ENCODE results near the gene PRDM7. TPM values are rescaled to one million over a fixed set of nuclear protein-coding genes. Genes with fewer than 3 reads are reported as not detected.
A peak's percentile ranks its signal among the peaks of the same experiment; 100 is the strongest.
"Not testable (repeated sequence)": the region's sequence is repeated elsewhere in the genome, so short reads cannot be mapped to it uniquely, and the experiment has no call there.

PRDM7 gene
- total RNA-seq, result not detected
- not detected for polyA plus RNA-seq

GRCh38 chr16:90077240-90077756 lies at the start of gene PRDM7:
Gene PRDM7, minus strand, starts transcription at chr16:90077331. Its CDS starts 1,421 bp downstream, at chr16:90075910.
- intact Hi-C loops (cut with DNase I), result no loop called here
- peaks cover 0 to 11% (median 4%) of the 10 kb centered on the region in 3 donors for H3K4me1 ChIP-seq
- ATAC-seq (peak; percentile 96 to 99 (median 96)), DNase-seq (peak; percentile 91 to 100 (median 97)), FAIRE-seq (no peak)
- no peaks in the 10 kb centered on the region for H3K27me3 ChIP-seq
- TF ChIP-seq CTCF (IDR thresholded peaks at IDR 0.05), result no peak
- peak within 1 kb of the TSS in 3 of 4 donors; percentile 14 to 39 (median 35) for H3K4me3 ChIP-seq
- no peaks in the 10 kb centered on the region for H3K9me3 ChIP-seq
- H3K27ac ChIP-seq, result peak within 1 kb of the TSS; percentile 20 to 45 (median 42)
- WGBS, 2 donors, result 0 to 9% methylated on average over 32 of the region's 32 CpGs
- H3K36me3 ChIP-seq, result no peaks in the 10 kb centered on the region

DNA sequence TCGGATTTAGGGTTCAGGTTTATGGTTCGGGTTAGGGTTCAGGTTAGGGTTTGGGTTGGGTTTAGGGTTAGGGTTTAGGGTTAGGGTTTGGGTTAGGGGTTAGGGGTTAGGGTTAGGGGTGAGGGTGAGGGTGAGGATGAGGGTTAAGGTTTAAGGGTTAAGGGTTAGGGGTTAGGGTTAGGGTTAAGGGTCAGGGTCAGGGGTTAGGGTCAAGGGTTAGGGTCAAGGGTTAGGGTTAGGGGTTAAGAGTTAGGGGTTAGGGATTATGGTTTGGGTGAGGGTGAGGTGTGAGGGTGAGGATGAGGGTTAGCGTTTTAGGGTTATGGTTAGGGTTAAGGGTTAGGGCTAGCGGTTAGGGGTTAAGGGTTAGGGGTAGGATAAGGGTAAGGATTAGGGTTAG lies 44.7 kb upstream of the PRDM7 start:
- H3K9me3 ChIP-seq; H3K27ac ChIP-seq; ATAC-seq; DNase-seq; intact Hi-C loops (cut with DNase I); H3K36me3 ChIP-seq; FAIRE-seq; H3K27me3 ChIP-seq; H3K4me1 ChIP-seq; H3K4me3 ChIP-seq: not testable (repeated sequence)
- 100% methylated on average over 1 of the region's 4 CpGs; no CpG with 5 or more reads in 1 of the 2 donors for WGBS, 2 donors

- H3K4me3 ChIP-seq; H3K9me3 ChIP-seq; intact Hi-C loops (cut with DNase I); ATAC-seq; DNase-seq; H3K36me3 ChIP-seq; H3K4me1 ChIP-seq; H3K27ac ChIP-seq; H3K27me3 ChIP-seq; FAIRE-seq: not testable (repeated sequence)
- 76% methylated on average over 2 of the region's 6 CpGs; no CpG with 5 or more reads in 1 of the 2 donors for WGBS, 2 donors
Observed at GRCh38 chr16:90107617-90108016, 30.5 kb upstream of the PRDM7 start.

DNA sequence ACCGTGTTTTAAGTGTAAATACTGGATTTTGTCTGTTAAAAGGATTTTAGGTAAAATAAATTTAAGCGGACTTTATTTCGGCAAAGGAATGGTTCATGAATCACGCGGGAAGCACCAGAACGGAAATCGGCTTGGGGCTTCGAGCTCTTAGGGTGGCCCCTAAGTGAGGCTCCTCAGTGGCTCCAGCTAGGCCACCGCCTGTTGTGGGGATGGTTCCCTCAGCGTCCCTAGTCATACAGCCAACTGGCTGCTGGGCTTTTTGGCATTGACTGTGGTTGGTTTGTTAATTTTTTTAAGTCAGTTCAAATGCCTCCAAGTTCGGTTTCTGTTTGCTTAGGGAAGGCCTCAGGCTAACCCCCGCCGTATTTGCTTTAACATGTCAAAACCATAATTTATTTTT lies 29.9 kb upstream of the PRDM7 start:
- H3K9me3 ChIP-seq; DNase-seq; intact Hi-C loops (cut with DNase I); H3K27ac ChIP-seq; H3K4me3 ChIP-seq; H3K36me3 ChIP-seq; H3K27me3 ChIP-seq; H3K4me1 ChIP-seq; FAIRE-seq: not testable (repeated sequence)
- WGBS, 2 donors, result 80 to 89% methylated on average over 8 of the region's 13 CpGs
- ATAC-seq, result peak; percentile 46 to 74 (median 52)

- H3K4me3 ChIP-seq, result peak overlapping the region in 1 of 4 donors; percentile 14
- H3K27ac ChIP-seq; H3K9me3 ChIP-seq; H3K27me3 ChIP-seq; intact Hi-C loops (cut with DNase I); H3K4me1 ChIP-seq; H3K36me3 ChIP-seq; FAIRE-seq: not testable (repeated sequence)
- 21 to 29% methylated on average over 20 to 31 of the region's 32 CpGs for WGBS, 2 donors
- ATAC-seq, result peak; percentile 74 to 96 (median 86)
- TF ChIP-seq CTCF (IDR thresholded peaks at IDR 0.05), result peak in 2 of 4 donors; percentile 19 to 27
- DNase-seq, result peak in 3 of 6 donors; percentile 59 to 83 (median 60)
Observed at GRCh38 chr16:90106271-90106670, 29.1 kb upstream of the PRDM7 start.

DNA sequence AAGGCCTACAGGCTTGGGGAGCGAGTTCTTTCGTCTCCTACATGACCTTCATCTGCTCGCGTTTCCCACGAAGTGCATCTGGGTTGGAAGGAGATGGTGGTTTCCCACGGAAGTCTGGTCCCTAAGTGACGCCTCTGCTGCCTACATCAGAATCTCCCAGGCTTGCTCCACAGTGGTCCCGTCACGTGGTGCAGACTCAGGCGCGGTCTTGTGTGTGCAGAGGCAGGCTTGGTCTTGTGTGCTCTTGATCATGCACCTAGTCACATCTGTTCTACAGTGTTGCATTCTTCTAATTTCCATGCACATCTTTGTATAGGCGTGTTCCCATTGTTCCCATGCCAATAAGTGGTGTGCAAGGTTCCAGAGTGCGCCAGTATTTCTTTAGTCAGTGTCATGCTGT lies 27.6 kb upstream of the PRDM7 start:
- WGBS, 2 donors, result 75 to 86% methylated on average over 13 of the region's 13 CpGs
- H3K27me3 ChIP-seq; H3K9me3 ChIP-seq; DNase-seq; H3K4me1 ChIP-seq; intact Hi-C loops (cut with DNase I); H3K27ac ChIP-seq; FAIRE-seq; H3K4me3 ChIP-seq; ATAC-seq; H3K36me3 ChIP-seq: not testable (repeated sequence)

DNA sequence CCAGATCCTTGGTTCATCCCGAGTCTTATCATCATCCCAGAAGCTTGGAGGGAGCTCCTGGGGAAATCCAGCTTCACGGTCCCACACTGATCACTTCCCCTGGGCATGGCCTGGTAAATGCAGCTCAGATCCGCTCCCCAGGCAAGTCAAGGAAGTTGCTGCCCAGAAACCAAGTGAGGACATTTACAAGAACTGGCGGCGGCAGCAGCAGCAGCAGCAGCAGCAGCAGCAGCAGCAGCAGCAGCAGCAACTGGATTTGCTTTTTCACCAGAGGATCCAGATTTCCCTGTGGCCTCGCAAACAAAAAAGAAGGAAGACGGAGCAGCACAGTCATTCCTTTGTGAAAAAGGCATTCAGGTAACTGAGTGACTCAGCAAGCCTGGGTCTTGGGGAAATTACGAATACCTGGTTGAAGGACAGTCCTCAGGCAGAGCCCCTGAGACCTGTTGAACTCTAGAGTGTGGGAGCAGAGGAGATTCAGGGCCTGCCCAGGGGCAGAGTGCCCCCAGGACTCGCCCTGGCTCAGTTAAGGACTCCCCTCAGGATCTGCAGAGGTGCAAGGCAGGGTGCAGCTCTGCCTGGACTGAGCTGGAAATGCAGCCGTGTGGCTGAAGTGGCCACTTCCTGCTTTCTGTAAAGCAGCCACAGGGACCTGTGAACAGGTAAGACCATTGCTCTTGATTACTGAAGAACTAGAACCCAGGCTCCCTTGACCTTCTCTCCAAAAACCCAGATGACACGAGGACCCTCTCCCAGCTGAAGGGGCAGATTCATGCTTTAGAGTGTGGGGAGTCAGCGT lies 25.2 kb upstream of the PRDM7 start:
- H3K4me1 ChIP-seq; DNase-seq; FAIRE-seq; H3K36me3 ChIP-seq; intact Hi-C loops (cut with DNase I); H3K27ac ChIP-seq; H3K9me3 ChIP-seq; H3K27me3 ChIP-seq; H3K4me3 ChIP-seq: not testable (repeated sequence)
- 61 to 73% methylated on average over 7 to 11 of the region's 12 CpGs for WGBS, 2 donors
- ATAC-seq, result peak in 3 of 4 donors; percentile 24 to 29 (median 27)

GRCh38 chr16:90101332-90101731 lies 24.2 kb upstream of the PRDM7 start:
- H3K9me3 ChIP-seq; H3K27me3 ChIP-seq; intact Hi-C loops (cut with DNase I); H3K4me1 ChIP-seq; H3K4me3 ChIP-seq; H3K27ac ChIP-seq; H3K36me3 ChIP-seq; FAIRE-seq; ATAC-seq; DNase-seq: not testable (repeated sequence)
- 82 to 91% methylated on average over 9 to 10 of the region's 11 CpGs for WGBS, 2 donors

- intact Hi-C loops (cut with DNase I); H3K4me1 ChIP-seq; H3K27ac ChIP-seq; H3K9me3 ChIP-seq; H3K4me3 ChIP-seq; DNase-seq; H3K27me3 ChIP-seq; H3K36me3 ChIP-seq; FAIRE-seq: not testable (repeated sequence)
- no CpG with 5 or more reads among the region's 4 CpGs for WGBS, 2 donors
- peak in 3 of 4 donors; percentile 18 to 33 (median 21) for ATAC-seq
Observed at GRCh38 chr16:90100790-90101189, 23.7 kb upstream of the PRDM7 start.

DNA sequence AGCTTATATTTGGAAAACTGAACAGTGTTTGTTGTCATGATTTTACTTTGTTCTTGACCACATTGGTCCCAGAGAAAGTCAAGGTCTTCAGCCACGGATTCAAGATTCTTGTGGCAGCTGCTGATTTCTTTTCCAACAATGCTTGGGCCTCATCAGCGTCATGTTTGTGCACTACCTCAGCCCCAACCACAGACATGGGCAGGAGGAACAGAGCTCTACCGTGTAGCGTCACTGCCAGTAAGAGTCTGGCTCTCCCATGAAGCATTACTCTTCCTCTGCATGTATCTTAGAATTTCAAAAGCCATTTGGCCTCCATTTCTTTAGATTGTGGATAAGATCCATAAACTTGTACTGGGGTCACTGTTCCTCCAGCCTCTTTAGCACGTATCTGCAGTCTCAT lies 23.1 kb upstream of the PRDM7 start:
- H3K27ac ChIP-seq; H3K36me3 ChIP-seq; H3K4me3 ChIP-seq; H3K27me3 ChIP-seq; H3K4me1 ChIP-seq; H3K9me3 ChIP-seq; intact Hi-C loops (cut with DNase I); FAIRE-seq; DNase-seq: not testable (repeated sequence)
- 63 to 64% methylated on average over 4 of the region's 5 CpGs for WGBS, 2 donors
- peak in 2 of 4 donors; percentile 39 to 52 for ATAC-seq

Measured in pancreas (tissue), 10 donors.